Measurements from ENCODE around the gene DNAH6. TPM values are rescaled to one million over a fixed set of nuclear protein-coding genes. Genes with fewer than 3 reads are reported as not detected.

Gene DNAH6
- total and polyA plus RNA-seq, 9 of the 15 experiments (the other 6 are each of a cell fraction or from before 2014, with no cell fraction given): 0.01 to 0.04 (median 0.01) TPM; not detected in 5

GRCh38 chr2:84815146-84815545 is 298.8 kb downstream of the DNAH6 start:
- DNase-seq (ENCODE audit: extremely low read depth in 1 of 4, low spot score in 3 of 4) (no peak), ATAC-seq (no peak), FAIRE-seq (no peak)
- Histone ChIP-seq H3K27me3 (ENCODE audit: control insufficient read depth in 2 of 2, insufficient read depth in 2 of 2, low read length in 2 of 2) (peaks cover 5 to 20% of the 10 kb centered on the region in 2 experiments; a peak in 4 of 5 replicates), H3K9me3 (replicated peaks; ENCODE audit: control insufficient read depth, insufficient read depth, low read depth, low read length) (no peaks in the 10 kb centered on the region), H4K20me1 (replicated peaks; ENCODE audit: control insufficient read depth, insufficient read depth, low read length) (no peaks in the 10 kb centered on the region), H3K27ac (ENCODE audit: extremely low read depth, low read depth, low read length) (no peak overlapping the region), H3K79me2 (ENCODE audit: control insufficient read depth, insufficient read depth, low read length) (no peaks in the 10 kb centered on the region), H2AFZ (ENCODE audit: low read depth, low read length) (no peak overlapping the region), H3K4me3 (no peak overlapping the region), H3K4me2 (ENCODE audit: insufficient read depth, low read length) (no peak overlapping the region), H3K9me1 (ENCODE audit: control insufficient read depth, insufficient read depth, low read length) (no peaks in the 10 kb centered on the region), H3K36me3 (ENCODE audit: control insufficient read depth, insufficient read depth, low read length) (no peaks in the 10 kb centered on the region), H3K4me1 (replicated peaks in 1 of 2; ENCODE audit: control insufficient read depth in 2 of 2, insufficient read depth in 2 of 2, low read length in 2 of 2) (no peaks in the 10 kb centered on the region), H3K9ac (ENCODE audit: insufficient read depth in 1 of 2, low read depth in 2 of 2, low read length in 2 of 2) (no peak overlapping the region)
- 0% methylated on average over 2 of the region's 3 CpGs for WGBS (ENCODE audit: insufficient coverage, low coverage, missing lambda C conversion rate)
- ChIA-PET CTCF (ENCODE audit: low intra/inter-chr PET ratio) (no interaction called here), POLR2A (interaction anchor here (0.7 kb wide), 1 partner anchor 60 kb away, joined by 3 read pairs; no protein-coding TSS in a partner anchor)
- no TSS peak for BruUV-seq (replicated peaks)
- intact Hi-C loops (cut with micrococcal nuclease) (no loop called here), in situ Hi-C loops (cut with MboI) (no loop called here)
- TF ChIP-seq FUS (optimal IDR thresholded peaks at IDR 0.05; ENCODE audit: low read depth, low read length) (no peak), JUND (IDR thresholded peaks at IDR 0.05; ENCODE audit: borderline replicate concordance, low read depth, low read length) (no peak), JUND (tag; IDR thresholded peaks at IDR 0.05; ENCODE audit: borderline replicate concordance, low read depth, low read length) (no peak), BACH1 (tag; IDR thresholded peaks at IDR 0.05) (no peak)

GRCh38 chr2:84816426-84817026 is 300.2 kb downstream of the DNAH6 start:
- CTCF ChIA-PET (ENCODE audit: low intra/inter-chr PET ratio): no interaction called here
- Histone ChIP-seq H4K20me1 (replicated peaks; ENCODE audit: control insufficient read depth, insufficient read depth, low read length) (no peaks in the 10 kb centered on the region), H3K9me1 (ENCODE audit: control insufficient read depth, insufficient read depth, low read length) (no peaks in the 10 kb centered on the region), H2AFZ (ENCODE audit: low read depth, low read length) (no peak overlapping the region), H3K4me2 (ENCODE audit: insufficient read depth, low read length) (no peak overlapping the region), H3K9ac (ENCODE audit: insufficient read depth in 1 of 2, low read depth in 2 of 2, low read length in 2 of 2) (no peak overlapping the region), H3K4me1 (replicated peaks in 1 of 2; ENCODE audit: control insufficient read depth in 2 of 2, insufficient read depth in 2 of 2, low read length in 2 of 2) (no peaks in the 10 kb centered on the region), H3K4me3 (no peak overlapping the region), H3K9me3 (replicated peaks; ENCODE audit: control insufficient read depth, insufficient read depth, low read depth, low read length) (no peaks in the 10 kb centered on the region), H3K27me3 (ENCODE audit: control insufficient read depth in 2 of 2, insufficient read depth in 2 of 2, low read length in 2 of 2) (peaks cover 5 to 24% of the 10 kb centered on the region in 2 experiments; a peak in 4 of 5 replicates), H3K79me2 (ENCODE audit: control insufficient read depth, insufficient read depth, low read length) (no peaks in the 10 kb centered on the region), H3K36me3 (ENCODE audit: control insufficient read depth, insufficient read depth, low read length) (no peaks in the 10 kb centered on the region), H3K27ac (ENCODE audit: extremely low read depth, low read depth, low read length) (no peak overlapping the region)
- ATAC-seq (no peak), DNase-seq (ENCODE audit: extremely low read depth in 1 of 4, low spot score in 3 of 4) (no peak), FAIRE-seq (no peak)
- intact Hi-C loops (cut with micrococcal nuclease): no loop called here
- POLR2A ChIA-PET: interaction anchor here (0.7 kb wide), 1 partner anchor 12 kb away, joined by 3 read pairs; no protein-coding TSS in a partner anchor
- in situ Hi-C loops (cut with MboI): no loop called here
- 1% methylated on average over 6 of the region's 6 CpGs for WGBS (ENCODE audit: insufficient coverage, low coverage, missing lambda C conversion rate)
- no TSS peak for BruUV-seq (replicated peaks)
- no peak for TF ChIP-seq THRAP3 (IDR thresholded peaks at IDR 0.05; ENCODE audit: borderline replicate concordance)
- no peak for TF ChIP-seq ZBTB17 (CRISPR knock-in tag; IDR thresholded peaks at IDR 0.05)
- no peak for TF ChIP-seq ARID3B (CRISPR knock-in tag; IDR thresholded peaks at IDR 0.05; ENCODE audit: borderline replicate concordance)
- TF ChIP-seq HDAC3 (IDR thresholded peaks at IDR 0.05; ENCODE audit: borderline replicate concordance, partially characterized antibody): no peak
- no peak for TF ChIP-seq ETV6 (IDR thresholded peaks at IDR 0.05; ENCODE audit: borderline replicate concordance in 1 of 2, low read depth in 2 of 2, low read length in 1 of 2)
- no peak for TF ChIP-seq ETV6 (CRISPR knock-in tag; IDR thresholded peaks at IDR 0.05; ENCODE audit: borderline replicate concordance)
- no peak for TF ChIP-seq CREBBP (IDR thresholded peaks at IDR 0.05; ENCODE audit: low read depth, low read length)
- TF ChIP-seq ZNF699 (CRISPR knock-in tag; IDR thresholded peaks at IDR 0.05; ENCODE audit: insufficient replicate concordance): no peak
- TF ChIP-seq E2F5 (CRISPR knock-in tag; IDR thresholded peaks at IDR 0.05): no peak
- TF ChIP-seq BRD4 (IDR thresholded peaks at IDR 0.05): no peak
- TF ChIP-seq ARHGAP35 (IDR thresholded peaks at IDR 0.05; ENCODE audit: partially characterized antibody): no peak
